SU-DHL-6 (cell line): ENCODE measurements around the gene SP110.

Experiments used
- CTCF ChIP-seq: fragments of 200-600 bp; sonication (generic); IDR thresholded peaks from one replicate; pipeline ENCODE4 v1.5.1; 2017; ENCODE audit warnings: antibody characterized with exemption, mild to moderate bottlenecking, low read length, moderate library complexity; ENCODE audit not compliant: insufficient read depth, poor library complexity, severe bottlenecking
- EZH2phosphoT487 ChIP-seq: fragments of 200-600 bp; sonication (generic), shearing (Covaris generic); conservative IDR thresholded peaks from 2 replicates; pipeline ENCODE4 v1.6.1; 2018; ENCODE audit warnings: mild to moderate bottlenecking, antibody characterized with exemption, low read length, moderate library complexity, mixed read lengths

- TF ChIP-seq CTCF (no peak), EZH2phosphoT487 (no peak)
Measured at GRCh38 chr2:230226051-230226551, 6.3 kb upstream of the SP110 start.
